ENCODE results near the gene EPO.
A peak's percentile ranks its signal among the peaks of the same experiment; 100 is the strongest.

Gene EPO

GRCh38 chr7:100720279-100720670 lies at the start of gene EPO:
TSS of gene EPO (plus strand) at chr7:100720468. CDS start at chr7:100720981, 513 bp downstream.
- DNase-seq = no peak

- DNase-seq = no peak
These were observed 48.6 kb upstream of the EPO start for GRCh38 chr7:100671353-100672327.

- peak; percentile 96 for DNase-seq
These were observed 46.8 kb upstream of the EPO start, which contains the start of gene GNB2 for GRCh38 chr7:100673302-100673941. TSS of gene GNB2 (plus strand) at chr7:100673740. CDS start at chr7:100676266, 2,526 bp downstream.

- DNase-seq = no peak
These were observed 46.3 kb upstream of the EPO start for GRCh38 chr7:100673942-100674410.

GRCh38 chr7:100674411-100675104 lies 45.7 kb upstream of the EPO start:
- DNase-seq = no peak

- no peak for DNase-seq
These were observed 45.2 kb upstream of the EPO start for GRCh38 chr7:100675105-100675451.

GRCh38 chr7:100675581-100676350 lies 44.5 kb upstream of the EPO start:
- no peak for DNase-seq

GRCh38 chr7:100676501-100677306 lies 43.6 kb upstream of the EPO start:
- no peak for DNase-seq

- DNase-seq = no peak
These were observed 42.7 kb upstream of the EPO start for GRCh38 chr7:100677308-100678267.

- DNase-seq = no peak
These were observed 41.8 kb upstream of the EPO start for GRCh38 chr7:100678291-100678984.

GRCh38 chr7:100679129-100679926 lies 40.9 kb upstream of the EPO start:
- no peak for DNase-seq

- no peak for DNase-seq
These were observed 40.2 kb upstream of the EPO start for GRCh38 chr7:100679927-100680575.

- DNase-seq = no peak
These were observed 39.5 kb upstream of the EPO start for GRCh38 chr7:100680576-100681271.

- DNase-seq = no peak
These were observed 38.6 kb upstream of the EPO start for GRCh38 chr7:100681491-100682227.

- no peak for DNase-seq
These were observed 38.0 kb upstream of the EPO start for GRCh38 chr7:100682228-100682741.

- DNase-seq = no peak
These were observed 37.1 kb upstream of the EPO start for GRCh38 chr7:100682991-100683658.

Data from cortex of kidney (tissue), 1 donor.